B cell (primary cell): ENCODE data around the gene ULK1.

Experiments used
- EZH2 ChIP-seq: IDR thresholded peaks from 2 replicates; pipeline ENCODE4 v1.6.1; 2012; ENCODE audit warnings: borderline replicate concordance, low read depth, mild to moderate bottlenecking, moderate library complexity, low read length; ENCODE audit not compliant: insufficient read depth, poor library complexity, severe bottlenecking
- TF ChIP-seq, protein P1 (sequence below): fragments of 200-600 bp; IDR thresholded peaks from one replicate; pipeline ENCODE4 v1.8.0; 2022; ENCODE audit warnings: antibody characterized with exemption, mild to moderate bottlenecking

- no peak for TF ChIP-seq EZH2
- TF ChIP-seq, protein P1, sequence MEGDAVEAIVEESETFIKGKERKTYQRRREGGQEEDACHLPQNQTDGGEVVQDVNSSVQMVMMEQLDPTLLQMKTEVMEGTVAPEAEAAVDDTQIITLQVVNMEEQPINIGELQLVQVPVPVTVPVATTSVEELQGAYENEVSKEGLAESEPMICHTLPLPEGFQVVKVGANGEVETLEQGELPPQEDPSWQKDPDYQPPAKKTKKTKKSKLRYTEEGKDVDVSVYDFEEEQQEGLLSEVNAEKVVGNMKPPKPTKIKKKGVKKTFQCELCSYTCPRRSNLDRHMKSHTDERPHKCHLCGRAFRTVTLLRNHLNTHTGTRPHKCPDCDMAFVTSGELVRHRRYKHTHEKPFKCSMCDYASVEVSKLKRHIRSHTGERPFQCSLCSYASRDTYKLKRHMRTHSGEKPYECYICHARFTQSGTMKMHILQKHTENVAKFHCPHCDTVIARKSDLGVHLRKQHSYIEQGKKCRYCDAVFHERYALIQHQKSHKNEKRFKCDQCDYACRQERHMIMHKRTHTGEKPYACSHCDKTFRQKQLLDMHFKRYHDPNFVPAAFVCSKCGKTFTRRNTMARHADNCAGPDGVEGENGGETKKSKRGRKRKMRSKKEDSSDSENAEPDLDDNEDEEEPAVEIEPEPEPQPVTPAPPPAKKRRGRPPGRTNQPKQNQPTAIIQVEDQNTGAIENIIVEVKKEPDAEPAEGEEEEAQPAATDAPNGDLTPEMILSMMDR: no peak
Observed at GRCh38 chr12:131915000-131915689, 20.7 kb downstream of the ULK1 start.
